Naive thymus-derived CD4-positive, alpha-beta T cell (primary cell): ENCODE results near the gene VPS13D. TPM values are rescaled to one million over a fixed set of nuclear protein-coding genes. Genes with fewer than 3 reads are reported as not detected.

Source experiments
- ATAC-seq: fragments of 150-1000 bp; cut with Tn5 transposase; 2 replicates; pipeline ENCODE4 v1.10.0; 2021; ENCODE audit warnings: mild to moderate bottlenecking, moderate library complexity
- CTCF ChIA-PET: fragments of 350-600 bp; sonication (Branson Sonifier 250); formaldehyde crosslinking; loops from one replicate; lab custom pipeline; 2021; ENCODE audit warnings: antibody characterized with exemption; lab: Charles Lee
- POLR2A ChIA-PET: fragments of 350-600 bp; sonication (Branson Sonifier 250); formaldehyde crosslinking; loops from one replicate; lab custom pipeline; 2021; ENCODE audit warnings: antibody characterized with exemption, inconsistent platforms; lab: Charles Lee
- DNase-seq, 9 donors: peaks; one replicate each; pipeline versions ENCODE4 v3.0.0 to v3.0.0-alpha.2; 2020 to 2022; ENCODE audit warnings: mixed read lengths in 1 of 9
- H3K27ac ChIP-seq: one replicate; pipeline ENCODE4 v1.7.0; 2013; ENCODE audit warnings: mild to moderate bottlenecking, low read depth, low read length, moderate library complexity
- H3K27me3 ChIP-seq, 2 donors: one replicate each; pipeline ENCODE4 v1.7.0; 2013; ENCODE audit warnings: low read length in 2 of 2, mild to moderate bottlenecking in 2 of 2, moderate library complexity in 2 of 2; ENCODE audit not compliant: control insufficient read depth in 2 of 2, insufficient read depth in 2 of 2
- H3K36me3 ChIP-seq, 3 experiments: 1 replicate in 2 of 3; 2 replicates in 1 of 3; pipeline ENCODE4 v1.7.0; 2013; ENCODE audit warnings: low read length in 3 of 3, mild to moderate bottlenecking in 3 of 3, moderate library complexity in 1 of 3; ENCODE audit not compliant: insufficient read depth in 3 of 3, control insufficient read depth in 2 of 3
- H3K4me1 ChIP-seq, 2 donors: one replicate each; pipeline ENCODE4 v1.7.0; 2013; ENCODE audit warnings: low read length in 2 of 2, mild to moderate bottlenecking in 2 of 2, moderate library complexity in 1 of 2; ENCODE audit not compliant: control insufficient read depth in 2 of 2, insufficient read depth in 2 of 2
- H3K4me3 ChIP-seq: 2 replicates; pipeline ENCODE4 v1.7.0; 2013; ENCODE audit warnings: mild to moderate bottlenecking, low read length
- H3K9me3 ChIP-seq, 3 experiments: 1 replicate in 2 of 3; 2 replicates in 1 of 3; pipeline ENCODE4 v1.7.0; 2013; ENCODE audit warnings: low read length in 3 of 3; ENCODE audit not compliant: control insufficient read depth in 2 of 3
- H3K27ac Mint-ChIP-seq, 9 donors: one replicate each; pipeline ENCODE4 v1.8.0; 2020 to 2022; ENCODE audit warnings: mixed read lengths in 9 of 9, mild to moderate bottlenecking in 8 of 9, moderate library complexity in 5 of 9, inconsistent platforms in 2 of 9
- H3K27me3 Mint-ChIP-seq, 5 donors: one replicate each; pipeline ENCODE4 v1.8.0; 2021 to 2022; ENCODE audit warnings: mixed read lengths in 5 of 5, mild to moderate bottlenecking in 1 of 5
- H3K36me3 Mint-ChIP-seq, 5 donors: one replicate each; pipeline ENCODE4 v1.8.0; 2020 to 2022; ENCODE audit warnings: mixed read lengths in 5 of 5, mild to moderate bottlenecking in 3 of 5, inconsistent platforms in 1 of 5
- H3K4me1 Mint-ChIP-seq, 7 donors: one replicate each; pipeline ENCODE4 v1.8.0; 2020 to 2022; ENCODE audit warnings: mixed read lengths in 7 of 7, mild to moderate bottlenecking in 3 of 7, inconsistent platforms in 1 of 7
- H3K4me3 Mint-ChIP-seq, 10 donors: one replicate each; pipeline ENCODE4 v1.8.0; 2020 to 2022; ENCODE audit warnings: mild to moderate bottlenecking in 10 of 10, mixed read lengths in 10 of 10, moderate library complexity in 6 of 10, inconsistent platforms in 2 of 10
- H3K9me3 Mint-ChIP-seq, 11 donors: one replicate each; pipeline ENCODE4 v1.8.0; 2020 to 2022; ENCODE audit warnings: mixed read lengths in 11 of 11, mild to moderate bottlenecking in 4 of 11, inconsistent platforms in 1 of 11, moderate library complexity in 1 of 11
- intact Hi-C, 2 donors: fragments of 100-400 bp; cut with micrococcal nuclease; formaldehyde crosslinking; loops; one replicate each; pipeline ENCODE4 v1.15.1; 2023
- polyA plus RNA-seq, 2 donors: library from polyadenylated mRNA; unstranded; fragments of 300-500 nt; fragmentation: Illumina TruSeq; gene quantifications; one replicate each; pipeline ENCODE4 v1.2.3, GENCODE V29; 2021
- total RNA-seq, 6 experiments: library from RNA in 5 of 6; stranded (reverse) in 5 of 6; gene quantifications; 1 replicate in 5 of 6; 2 replicates in 1 of 6; pipeline ENCODE4 v1.2.3 and lab custom pipeline; 2021 to 2026

Gene VPS13D
- total and polyA plus RNA-seq, 7 experiments from 2014 or later = 6.5 to 94.4 (median 73.2) TPM

DNA sequence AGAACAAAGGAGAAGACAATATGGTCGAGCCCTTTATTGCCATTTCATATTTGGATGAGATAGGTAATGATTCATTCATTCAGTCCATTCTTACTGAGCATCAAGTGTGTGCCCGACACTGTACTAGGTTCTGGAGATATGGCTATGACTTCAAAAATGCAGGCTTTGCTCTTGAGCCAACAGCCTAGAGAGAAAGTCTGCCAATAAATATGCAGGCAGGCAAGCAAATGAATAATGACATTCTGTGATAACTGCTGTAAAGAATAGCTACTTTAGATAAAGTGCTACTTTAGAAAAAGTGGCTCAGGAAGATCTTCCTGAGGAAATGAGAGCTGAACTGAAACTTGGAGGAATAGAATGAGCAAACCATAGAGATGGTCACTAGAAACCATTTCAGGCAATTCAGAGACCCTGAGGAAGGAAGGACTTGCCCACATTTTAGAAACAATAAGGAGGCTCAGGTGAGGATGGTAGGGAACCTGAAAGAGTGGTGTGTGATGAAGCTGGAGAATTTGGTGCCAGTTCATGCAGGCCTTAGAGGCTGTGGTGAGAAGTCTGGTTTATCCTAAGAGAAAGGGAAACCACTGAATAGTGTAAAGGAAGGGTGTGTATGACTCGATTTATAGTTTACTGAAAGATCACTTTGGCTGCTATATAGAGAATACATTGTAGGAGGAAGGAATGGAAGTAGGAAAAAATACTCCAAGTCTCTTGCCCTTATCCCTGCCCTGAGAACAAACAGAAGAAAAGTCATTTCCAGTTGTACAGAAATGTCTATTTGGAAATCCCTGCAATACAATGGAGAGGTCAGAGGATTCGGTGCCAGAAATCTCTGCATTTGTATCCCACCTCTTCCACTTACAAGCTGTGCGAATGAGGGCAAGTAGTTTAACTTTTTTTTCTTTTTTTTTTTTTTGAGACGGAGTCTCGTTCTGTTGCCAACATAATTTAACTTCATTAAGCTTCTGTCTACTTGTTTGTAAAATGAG, 167.9 kb downstream of the VPS13D start:
- H3K27me3 ChIP-seq = no peaks in the 10 kb centered on the region
- CTCF ChIA-PET = interaction anchor here (0.9 to 1.4 kb wide), 3 partner anchors 14 to 221 kb away, joined by 3 to 4 read pairs (median 3); no protein-coding TSS in a partner anchor
- H3K4me1 ChIP-seq = peaks cover 0 to 16% of the 10 kb centered on the region in 2 donors
- no peaks in the 10 kb centered on the region for H3K9me3 ChIP-seq
- Mint-ChIP-seq H3K4me3 (peak overlapping the region in 5 of 10 donors; percentile 0 to 51 (median 11)), H3K36me3 (peaks cover 0 to 48% (median 36%) of the 10 kb centered on the region in 5 donors), H3K4me1 (peaks cover 13 to 30% (median 23%) of the 10 kb centered on the region in 7 donors), H3K27ac (peak overlapping the region; percentile 4 to 81 (median 46)), H3K9me3 (no peaks in the 10 kb centered on the region), H3K27me3 (no peaks in the 10 kb centered on the region)
- POLR2A ChIA-PET = interaction anchor here (0.8 to 1.0 kb wide), 2 partner anchors 58 to 63 kb away, joined by 4 read pairs; no protein-coding TSS in a partner anchor
- DNase-seq (no peak), ATAC-seq (no peak)
- no peak overlapping the region for H3K4me3 ChIP-seq
- peaks cover 0 to 15% (median 0%) of the 10 kb centered on the region in 3 experiments for H3K36me3 ChIP-seq
- no peak overlapping the region for H3K27ac ChIP-seq
- intact Hi-C loops = loop anchor here in 1 of 2 donors (2.0 kb wide), 1 partner anchor 15 kb away; no protein-coding TSS in a partner anchor

DNA sequence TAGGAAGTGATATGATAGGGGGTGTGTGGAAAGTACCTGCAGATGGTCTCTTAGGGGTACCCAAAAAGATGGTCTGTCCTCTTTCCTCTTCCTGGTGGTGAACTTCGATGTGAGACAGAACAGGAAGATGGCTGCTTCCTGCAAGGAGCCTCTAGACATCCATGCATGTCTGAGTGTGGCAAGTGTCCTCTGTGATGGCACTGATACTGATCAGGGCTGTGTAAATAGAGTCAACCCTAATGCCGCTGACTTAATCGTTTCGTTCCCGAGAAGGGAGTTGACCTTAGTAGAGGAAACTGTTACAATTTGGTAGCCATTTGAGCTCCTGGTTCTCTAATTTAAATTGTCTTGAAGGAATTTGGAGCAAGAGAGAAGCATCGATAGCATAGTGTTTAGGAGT, 168.6 kb downstream of the VPS13D start:
- peaks cover 0 to 16% of the 10 kb centered on the region in 2 donors for H3K4me1 ChIP-seq
- H3K9me3 ChIP-seq = no peaks in the 10 kb centered on the region
- intact Hi-C loops = no loop called here
- Mint-ChIP-seq H3K9me3 (no peaks in the 10 kb centered on the region), H3K27ac (peak overlapping the region in 5 of 9 donors; percentile 47 to 73 (median 64)), H3K36me3 (peaks cover 2 to 48% (median 41%) of the 10 kb centered on the region in 5 donors), H3K4me3 (peak overlapping the region in 3 of 10 donors; percentile 13 to 36 (median 18)), H3K27me3 (no peaks in the 10 kb centered on the region), H3K4me1 (peaks cover 13 to 33% (median 23%) of the 10 kb centered on the region in 7 donors)
- peaks cover 0 to 23% (median 6%) of the 10 kb centered on the region in 3 experiments for H3K36me3 ChIP-seq
- ChIA-PET POLR2A (interaction anchor here (0.8 to 1.0 kb wide), 2 partner anchors 58 to 64 kb away, joined by 4 read pairs; no protein-coding TSS in a partner anchor), CTCF (interaction anchor here (0.9 to 1.4 kb wide), 3 partner anchors 14 to 221 kb away, joined by 3 to 4 read pairs (median 3); no protein-coding TSS in a partner anchor)
- DNase-seq (no peak), ATAC-seq (no peak)
- H3K27me3 ChIP-seq = no peaks in the 10 kb centered on the region
- H3K4me3 ChIP-seq = no peak overlapping the region
- no peak overlapping the region for H3K27ac ChIP-seq

DNA sequence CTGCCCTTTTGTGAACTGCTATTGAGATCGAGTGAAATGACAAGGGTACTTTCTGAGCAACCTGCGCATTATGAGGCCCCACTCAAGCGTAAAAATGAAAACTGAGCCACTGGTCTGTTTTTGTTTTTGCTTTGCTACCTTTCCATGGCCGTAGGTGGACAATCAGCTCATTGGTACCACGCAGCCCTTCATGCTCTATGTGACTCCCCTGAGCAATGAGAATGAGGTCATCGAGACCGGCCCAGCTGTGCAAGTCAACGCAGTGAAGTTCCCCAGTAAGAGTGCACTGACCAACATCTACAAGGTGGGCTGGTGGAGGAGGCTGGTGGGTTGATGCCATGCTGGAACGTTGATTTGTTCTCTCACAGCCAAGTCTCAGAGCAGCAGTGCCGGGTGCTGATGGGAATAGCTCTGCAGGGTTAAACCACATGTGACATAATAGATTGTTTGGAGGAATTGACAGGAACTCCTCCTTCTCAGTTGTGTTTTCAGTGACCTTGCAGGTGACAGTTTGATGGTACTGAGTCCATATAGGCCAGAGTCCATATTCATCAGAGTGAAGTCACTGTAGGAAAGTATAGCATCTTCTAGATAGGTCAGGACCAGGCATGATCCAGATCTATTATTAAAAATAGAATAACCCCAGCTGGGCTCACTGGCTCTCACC, 170.3 kb downstream of the VPS13D start:
- H3K27ac ChIP-seq = no peak overlapping the region
- no peak for ATAC-seq
- no peaks in the 10 kb centered on the region for H3K9me3 ChIP-seq
- peaks cover 4 to 32% (median 12%) of the 10 kb centered on the region in 3 experiments for H3K36me3 ChIP-seq
- Mint-ChIP-seq H3K9me3 (no peaks in the 10 kb centered on the region), H3K36me3 (peaks cover 13 to 51% (median 40%) of the 10 kb centered on the region in 5 donors), H3K27ac (peak overlapping the region in 3 of 9 donors; percentile 28 to 65 (median 37)), H3K4me1 (peaks cover 13 to 50% (median 36%) of the 10 kb centered on the region in 7 donors), H3K27me3 (no peaks in the 10 kb centered on the region), H3K4me3 (no peak overlapping the region)
- no peak for DNase-seq
- H3K4me3 ChIP-seq = no peak overlapping the region
- H3K27me3 ChIP-seq = no peaks in the 10 kb centered on the region
- H3K4me1 ChIP-seq = peaks cover 0 to 16% of the 10 kb centered on the region in 2 donors
- ChIA-PET POLR2A (interaction anchor here (0.8 to 0.9 kb wide), 2 partner anchors 13 to 217 kb away, joined by 3 to 4 read pairs; no protein-coding TSS in a partner anchor), CTCF (no interaction called here)
- intact Hi-C loops = no loop called here

DNA sequence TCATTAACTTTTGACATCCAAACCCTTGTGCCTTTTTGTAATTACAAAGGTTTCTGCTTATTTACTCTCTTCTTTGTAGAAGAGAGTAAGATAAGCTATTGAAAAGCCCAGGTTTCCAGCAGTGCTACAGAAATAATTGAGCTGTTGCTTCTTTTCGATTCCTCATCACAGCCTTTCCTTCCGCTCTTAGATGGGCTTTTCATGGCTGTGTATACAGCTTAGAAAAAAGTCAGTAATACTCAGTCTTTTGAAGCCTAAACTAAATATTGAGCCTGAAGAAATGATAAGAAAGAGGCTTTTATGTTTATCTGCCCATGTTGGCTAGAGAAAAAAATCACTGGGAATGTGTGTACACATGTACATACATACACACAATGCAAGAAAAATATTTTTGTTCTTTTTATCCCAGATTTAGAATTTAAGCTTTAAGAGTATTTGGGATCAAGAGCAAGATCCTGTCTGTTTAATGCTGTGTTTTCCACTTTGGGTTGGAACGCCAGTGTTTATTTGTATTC, 172.4 kb downstream of the VPS13D start:
- peaks cover 13 to 58% (median 41%) of the 10 kb centered on the region in 5 donors for H3K36me3 Mint-ChIP-seq
- H3K27me3 Mint-ChIP-seq = no peaks in the 10 kb centered on the region
- DNase-seq (no peak), ATAC-seq (no peak)
- H3K9me3 Mint-ChIP-seq = no peaks in the 10 kb centered on the region
- H3K4me3 Mint-ChIP-seq = no peak overlapping the region
- no peak overlapping the region for H3K27ac ChIP-seq
- CTCF ChIA-PET = interaction anchor here (1.4 to 2.4 kb wide), 2 partner anchors 25 to 217 kb away, joined by 5 to 6 read pairs; no protein-coding TSS in a partner anchor
- intact Hi-C loops = no loop called here
- POLR2A ChIA-PET = interaction anchor here (1.4 kb wide), 1 partner anchor 109 kb away, joined by 4 read pairs; no protein-coding TSS in a partner anchor
- H3K4me1 Mint-ChIP-seq = peaks cover 17 to 63% (median 53%) of the 10 kb centered on the region in 7 donors
- peaks cover 0 to 19% of the 10 kb centered on the region in 2 donors for H3K4me1 ChIP-seq
- no peaks in the 10 kb centered on the region for H3K9me3 ChIP-seq
- no peak overlapping the region for H3K4me3 ChIP-seq
- no peak overlapping the region for H3K27ac Mint-ChIP-seq
- H3K27me3 ChIP-seq = no peaks in the 10 kb centered on the region
- H3K36me3 ChIP-seq = peaks cover 4 to 36% (median 12%) of the 10 kb centered on the region in 3 experiments

- Mint-ChIP-seq H3K4me1 (peaks cover 10 to 61% (median 52%) of the 10 kb centered on the region in 7 donors), H3K27ac (peak overlapping the region in 1 of 9 donors; percentile 45), H3K4me3 (no peak overlapping the region), H3K36me3 (peaks cover 13 to 55% (median 39%) of the 10 kb centered on the region in 5 donors), H3K27me3 (no peaks in the 10 kb centered on the region), H3K9me3 (no peaks in the 10 kb centered on the region)
- intact Hi-C loops = no loop called here
- H3K27me3 ChIP-seq = no peaks in the 10 kb centered on the region
- ChIA-PET POLR2A (interaction anchor here (1.4 kb wide), 1 partner anchor 108 kb away, joined by 4 read pairs; no protein-coding TSS in a partner anchor), CTCF (interaction anchor here (1.4 to 2.4 kb wide), 2 partner anchors 25 to 217 kb away, joined by 5 to 6 read pairs; no protein-coding TSS in a partner anchor)
- H3K9me3 ChIP-seq = no peaks in the 10 kb centered on the region
- H3K27ac ChIP-seq = no peak overlapping the region
- peaks cover 4 to 36% (median 12%) of the 10 kb centered on the region in 3 experiments for H3K36me3 ChIP-seq
- DNase-seq (no peak), ATAC-seq (no peak)
- H3K4me3 ChIP-seq = no peak overlapping the region
- peaks cover 0 to 17% of the 10 kb centered on the region in 2 donors for H3K4me1 ChIP-seq
Observed at GRCh38 chr1:12402842-12403241, 173.0 kb downstream of the VPS13D start.
